Liver (tissue), 9 donors: ENCODE measurements around the gene CARD8. TPM values are rescaled to one million over a fixed set of nuclear protein-coding genes. Genes with fewer than 3 reads are reported as not detected.

Experiments
- DNase-seq: peaks from one replicate; pipeline ENCODE4 v3.0.0-alpha.2; 2017; ENCODE audit warnings: low spot score
- H3K27ac ChIP-seq, 2 donors: one replicate each; pipeline ENCODE4 v1.7.0; 2013; ENCODE audit warnings: inconsistent platforms in 2 of 2, low read length in 2 of 2, control low read depth in 1 of 2, low read depth in 1 of 2, mild to moderate bottlenecking in 1 of 2
- H3K27me3 ChIP-seq, 4 donors: one replicate each; pipeline versions ENCODE4 v1.6.1 to v1.7.0; 2013; ENCODE audit warnings: low read length in 3 of 4, inconsistent platforms in 1 of 4, mild to moderate bottlenecking in 1 of 4, moderate library complexity in 1 of 4; ENCODE audit not compliant: control insufficient read depth in 4 of 4, insufficient read depth in 4 of 4
- H3K36me3 ChIP-seq, 4 donors: one replicate each; pipeline versions ENCODE4 v1.6.1 to v1.7.0; 2013; ENCODE audit warnings: low read length in 3 of 4, mild to moderate bottlenecking in 3 of 4, low read depth in 1 of 4, moderate library complexity in 1 of 4; ENCODE audit not compliant: control insufficient read depth in 4 of 4, insufficient read depth in 3 of 4
- H3K4me1 ChIP-seq, 4 donors: one replicate each; pipeline versions ENCODE4 v1.6.1 to v1.7.0; 2013; ENCODE audit warnings: low read length in 3 of 4, mild to moderate bottlenecking in 3 of 4, moderate library complexity in 1 of 4; ENCODE audit not compliant: control insufficient read depth in 4 of 4, insufficient read depth in 4 of 4
- H3K4me3 ChIP-seq, 3 donors: one replicate each; pipeline versions ENCODE4 v1.6.1 to v1.7.0; 2013; ENCODE audit warnings: low read length in 3 of 3, control low read depth in 1 of 3, low read depth in 1 of 3, mild to moderate bottlenecking in 1 of 3
- H3K9ac ChIP-seq, 2 donors: one replicate each; pipeline ENCODE4 v1.7.0; 2013; ENCODE audit warnings: low read length in 2 of 2, mild to moderate bottlenecking in 2 of 2, moderate library complexity in 2 of 2, control low read depth in 1 of 2, low read depth in 1 of 2
- H3K9me3 ChIP-seq, 4 donors: one replicate each; pipeline versions ENCODE4 v1.6.1 to v1.7.0; 2013; ENCODE audit warnings: low read length in 3 of 4; ENCODE audit not compliant: control insufficient read depth in 4 of 4
- CTCF ChIP-seq: fragments of 150-350 bp; IDR thresholded peaks from 2 replicates; pipeline ENCODE4 v1.5.1; 2017; ENCODE audit warnings: improper control_type of control experiment, low read depth, low read length; ENCODE audit not compliant: missing input control
- EGR1 ChIP-seq, 2 donors: IDR thresholded peaks; 2 replicates each; pipeline ENCODE4 v1.6.1; 2016 to 2018; ENCODE audit warnings: antibody characterized with exemption in 2 of 2, low read depth in 2 of 2
- FOXA1 ChIP-seq: IDR thresholded peaks from 2 replicates; pipeline ENCODE4 v1.6.1; 2016; ENCODE audit warnings: antibody characterized with exemption
- FOXA2 ChIP-seq: IDR thresholded peaks from 2 replicates; pipeline ENCODE4 v1.6.1; 2016; ENCODE audit warnings: antibody characterized with exemption
- GABPA ChIP-seq, 2 donors: IDR thresholded peaks in 1 of 2; conservative IDR thresholded peaks in 1 of 2; 2 replicates each; pipeline ENCODE4 v1.6.1; 2016; ENCODE audit warnings: antibody characterized with exemption in 2 of 2, mild to moderate bottlenecking in 1 of 2, moderate library complexity in 1 of 2
- HNF4A ChIP-seq, 2 donors: conservative IDR thresholded peaks; 2 replicates each; pipeline ENCODE4 v1.6.1; 2016; ENCODE audit warnings: antibody characterized with exemption in 2 of 2, mild to moderate bottlenecking in 2 of 2
- HNF4G ChIP-seq: IDR thresholded peaks from 2 replicates; pipeline ENCODE4 v1.6.1; 2016; ENCODE audit warnings: antibody characterized with exemption
- JUND ChIP-seq, 2 donors: IDR thresholded peaks; 2 replicates each; pipeline ENCODE4 v1.6.1; 2016; ENCODE audit warnings: antibody characterized with exemption in 2 of 2
- MAX ChIP-seq: IDR thresholded peaks from 2 replicates; pipeline ENCODE4 v1.6.1; 2016; ENCODE audit warnings: antibody characterized with exemption
- NR2F2 ChIP-seq: IDR thresholded peaks from 2 replicates; pipeline ENCODE4 v1.6.1; 2016; ENCODE audit warnings: antibody characterized with exemption
- RAD21 ChIP-seq, 2 donors: IDR thresholded peaks; 2 replicates each; pipeline ENCODE4 v1.6.1; 2016; ENCODE audit warnings: antibody characterized with exemption in 2 of 2, mild to moderate bottlenecking in 2 of 2
- SP1 ChIP-seq: IDR thresholded peaks from 2 replicates; pipeline ENCODE4 v1.6.1; 2018; ENCODE audit warnings: antibody characterized with exemption, mild to moderate bottlenecking
- TAF1 ChIP-seq: conservative IDR thresholded peaks from 2 replicates; pipeline ENCODE4 v1.6.1; 2016; ENCODE audit warnings: antibody characterized with exemption, mild to moderate bottlenecking
- YY1 ChIP-seq: IDR thresholded peaks from 2 replicates; pipeline ENCODE4 v1.6.1; 2016; ENCODE audit warnings: antibody characterized with exemption, mild to moderate bottlenecking
- WGBS: extraction: QIAGEN DNeasy Blood & Tissue Kit; methylation state at CpG from one replicate; pipeline ENCODE4 v1.1.7; 2013; 5-methylcytosine and 5-hydroxymethylcytosine counted together
- polyA plus RNA-seq, 2 donors: library from polyadenylated mRNA; stranded (reverse) in 1 of 2; unstranded in 1 of 2; fragments of 200-250 nt in 1 of 2; fragments of >200 nt in 1 of 2; fragmentation: Nextera tagmentation in 1 of 2; extraction: Ambion mirVana in 1 of 2; gene quantifications; one replicate each; pipeline versions ENCODE4 v1.2.1 to v1.2.3, GENCODE V29; 2013 to 2015
- total RNA-seq, 2 donors: library from RNA; depleted of rRNA; stranded (reverse); fragments of >200 nt; gene quantifications; one replicate each; pipeline ENCODE4 v1.2.3, GENCODE V29; 2014
- TF ChIP-seq, protein P1 (sequence below): IDR thresholded peaks from 2 replicates; pipeline ENCODE4 v1.6.1; 2016; ENCODE audit warnings: antibody characterized with exemption
- TF ChIP-seq, protein P2 (sequence below): IDR thresholded peaks from 2 replicates; pipeline ENCODE4 v1.6.1; 2016; ENCODE audit warnings: antibody characterized with exemption
- TF ChIP-seq, protein P3 (sequence below): IDR thresholded peaks from 2 replicates; pipeline ENCODE4 v1.6.1; 2016; ENCODE audit warnings: antibody characterized with exemption, mild to moderate bottlenecking
- donor health status: healthy.
- donor health status: healthy.
- donor health status: healthy.
- donor health status: healthy.
- donor health status: healthy.

The CARD8 gene
- total and polyA plus RNA-seq, 4 donors, result 9.4 to 36.3 (median 22.4) TPM

- no peaks in the 10 kb centered on the region for H3K27me3 ChIP-seq
- 5% methylated on average over 15 of the region's 15 CpGs for WGBS
- H3K4me1 ChIP-seq, result peaks cover 0 to 13% (median 9%) of the 10 kb centered on the region in 4 donors
- peak in 1 of 2 donors; percentile 49 for TF ChIP-seq GABPA (IDR thresholded peaks at IDR 0.05 in 1 of 2, conservative IDR thresholded peaks at IDR 0.05 in 1 of 2)
- TF ChIP-seq SP1, result no peak
- no peaks in the 10 kb centered on the region for H3K9me3 ChIP-seq
- DNase-seq, result peak; percentile 92
- peaks cover 0 to 9% (median under 1%) of the 10 kb centered on the region in 4 donors for H3K36me3 ChIP-seq
- no peak overlapping the region for H3K9ac ChIP-seq
- H3K27ac ChIP-seq, result peak overlapping the region; percentile 91 to 98
- peak overlapping the region; percentile 67 to 75 (median 73) for H3K4me3 ChIP-seq
These were observed 86.2 kb downstream of the CARD8 start for GRCh38 chr19:48169578-48169938.

DNA sequence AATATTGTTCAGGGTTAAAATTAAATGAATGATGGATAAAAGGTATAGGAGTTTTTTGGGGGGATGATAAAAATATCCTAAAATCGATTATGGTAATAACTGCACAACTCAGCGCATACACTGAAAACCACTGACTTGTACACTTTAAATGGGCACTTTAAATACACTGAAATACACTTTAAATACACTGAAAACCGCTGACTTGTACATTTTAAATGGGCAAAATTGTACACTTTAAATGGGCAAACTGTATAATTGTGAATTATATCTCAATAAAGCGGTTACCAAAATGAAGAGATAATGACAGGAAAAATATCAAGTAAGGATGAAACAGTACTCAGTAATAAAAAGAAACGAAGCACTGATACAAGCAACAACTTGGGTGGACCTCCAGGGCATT lies 87.0 kb downstream of the CARD8 start:
- WGBS, result 87% methylated on average over 5 of the region's 5 CpGs
- Histone ChIP-seq H3K36me3 (peaks cover 0 to 5% (median 1%) of the 10 kb centered on the region in 4 donors), H3K27ac (no peak overlapping the region), H3K4me1 (peaks cover 0 to 13% (median 9%) of the 10 kb centered on the region in 4 donors), H3K9me3 (no peaks in the 10 kb centered on the region), H3K27me3 (no peaks in the 10 kb centered on the region), H3K4me3 (no peak overlapping the region), H3K9ac (no peak overlapping the region)
- TF ChIP-seq YY1, result no peak
- no peak for TF ChIP-seq MAX
- TF ChIP-seq, protein P1, sequence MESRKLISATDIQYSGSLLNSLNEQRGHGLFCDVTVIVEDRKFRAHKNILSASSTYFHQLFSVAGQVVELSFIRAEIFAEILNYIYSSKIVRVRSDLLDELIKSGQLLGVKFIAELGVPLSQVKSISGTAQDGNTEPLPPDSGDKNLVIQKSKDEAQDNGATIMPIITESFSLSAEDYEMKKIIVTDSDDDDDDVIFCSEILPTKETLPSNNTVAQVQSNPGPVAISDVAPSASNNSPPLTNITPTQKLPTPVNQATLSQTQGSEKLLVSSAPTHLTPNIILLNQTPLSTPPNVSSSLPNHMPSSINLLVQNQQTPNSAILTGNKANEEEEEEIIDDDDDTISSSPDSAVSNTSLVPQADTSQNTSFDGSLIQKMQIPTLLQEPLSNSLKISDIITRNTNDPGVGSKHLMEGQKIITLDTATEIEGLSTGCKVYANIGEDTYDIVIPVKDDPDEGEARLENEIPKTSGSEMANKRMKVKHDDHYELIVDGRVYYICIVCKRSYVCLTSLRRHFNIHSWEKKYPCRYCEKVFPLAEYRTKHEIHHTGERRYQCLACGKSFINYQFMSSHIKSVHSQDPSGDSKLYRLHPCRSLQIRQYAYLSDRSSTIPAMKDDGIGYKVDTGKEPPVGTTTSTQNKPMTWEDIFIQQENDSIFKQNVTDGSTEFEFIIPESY, result no peak
- no peak for TF ChIP-seq SP1
- no peak for TF ChIP-seq EGR1 (IDR thresholded peaks at IDR 0.05; ENCODE audit: low read depth in 2 of 2)
- TF ChIP-seq FOXA1, result no peak
- no peak for TF ChIP-seq RAD21 (IDR thresholded peaks at IDR 0.05)
- no peak for DNase-seq

DNA sequence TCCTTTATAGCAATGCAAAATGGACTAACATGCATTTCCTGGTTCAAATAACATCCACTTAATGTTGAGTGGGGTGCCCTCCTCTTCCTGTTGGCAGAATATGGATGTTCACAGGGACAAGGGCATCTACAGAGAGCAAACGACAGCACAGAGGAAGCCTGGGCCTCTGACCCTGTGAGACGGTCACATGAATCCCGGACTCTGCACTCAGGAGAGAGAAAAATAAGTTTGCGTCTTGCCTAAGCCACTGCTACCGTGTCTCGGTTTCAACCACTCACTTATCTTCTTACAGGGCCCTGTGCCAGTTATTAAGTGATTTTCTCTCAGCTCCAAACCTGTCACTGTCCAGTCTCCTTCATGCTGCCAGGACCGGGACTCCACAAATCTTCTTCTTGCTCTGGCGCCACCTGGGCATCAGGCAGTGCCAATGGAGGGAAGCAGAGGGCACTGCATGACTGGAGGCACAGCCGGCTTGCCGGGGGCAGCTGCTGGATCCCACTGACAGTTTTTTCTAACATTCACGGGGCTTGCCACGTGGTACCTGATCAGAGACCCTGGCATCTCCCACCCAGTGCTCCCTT lies 97.4 kb downstream of the CARD8 start:
- Histone ChIP-seq H3K27ac (no peak overlapping the region), H3K4me3 (no peak overlapping the region), H3K9me3 (no peaks in the 10 kb centered on the region), H3K36me3 (peaks cover 3 to 20% (median 7%) of the 10 kb centered on the region in 4 donors), H3K4me1 (no peaks in the 10 kb centered on the region), H3K27me3 (no peaks in the 10 kb centered on the region), H3K9ac (no peak overlapping the region)
- WGBS, result 80% methylated on average over 12 of the region's 12 CpGs
- no peak for DNase-seq
- no peak for TF ChIP-seq YY1
- TF ChIP-seq EGR1 (IDR thresholded peaks at IDR 0.05; ENCODE audit: low read depth in 2 of 2), result no peak
- TF ChIP-seq TAF1, result no peak
- no peak for TF ChIP-seq RAD21 (IDR thresholded peaks at IDR 0.05)
- TF ChIP-seq, protein P2, sequence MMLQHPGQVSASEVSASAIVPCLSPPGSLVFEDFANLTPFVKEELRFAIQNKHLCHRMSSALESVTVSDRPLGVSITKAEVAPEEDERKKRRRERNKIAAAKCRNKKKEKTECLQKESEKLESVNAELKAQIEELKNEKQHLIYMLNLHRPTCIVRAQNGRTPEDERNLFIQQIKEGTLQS, result no peak
- no peak for TF ChIP-seq CTCF
- no peak for TF ChIP-seq MAX
- TF ChIP-seq, protein P1, result no peak
- TF ChIP-seq, protein P3, sequence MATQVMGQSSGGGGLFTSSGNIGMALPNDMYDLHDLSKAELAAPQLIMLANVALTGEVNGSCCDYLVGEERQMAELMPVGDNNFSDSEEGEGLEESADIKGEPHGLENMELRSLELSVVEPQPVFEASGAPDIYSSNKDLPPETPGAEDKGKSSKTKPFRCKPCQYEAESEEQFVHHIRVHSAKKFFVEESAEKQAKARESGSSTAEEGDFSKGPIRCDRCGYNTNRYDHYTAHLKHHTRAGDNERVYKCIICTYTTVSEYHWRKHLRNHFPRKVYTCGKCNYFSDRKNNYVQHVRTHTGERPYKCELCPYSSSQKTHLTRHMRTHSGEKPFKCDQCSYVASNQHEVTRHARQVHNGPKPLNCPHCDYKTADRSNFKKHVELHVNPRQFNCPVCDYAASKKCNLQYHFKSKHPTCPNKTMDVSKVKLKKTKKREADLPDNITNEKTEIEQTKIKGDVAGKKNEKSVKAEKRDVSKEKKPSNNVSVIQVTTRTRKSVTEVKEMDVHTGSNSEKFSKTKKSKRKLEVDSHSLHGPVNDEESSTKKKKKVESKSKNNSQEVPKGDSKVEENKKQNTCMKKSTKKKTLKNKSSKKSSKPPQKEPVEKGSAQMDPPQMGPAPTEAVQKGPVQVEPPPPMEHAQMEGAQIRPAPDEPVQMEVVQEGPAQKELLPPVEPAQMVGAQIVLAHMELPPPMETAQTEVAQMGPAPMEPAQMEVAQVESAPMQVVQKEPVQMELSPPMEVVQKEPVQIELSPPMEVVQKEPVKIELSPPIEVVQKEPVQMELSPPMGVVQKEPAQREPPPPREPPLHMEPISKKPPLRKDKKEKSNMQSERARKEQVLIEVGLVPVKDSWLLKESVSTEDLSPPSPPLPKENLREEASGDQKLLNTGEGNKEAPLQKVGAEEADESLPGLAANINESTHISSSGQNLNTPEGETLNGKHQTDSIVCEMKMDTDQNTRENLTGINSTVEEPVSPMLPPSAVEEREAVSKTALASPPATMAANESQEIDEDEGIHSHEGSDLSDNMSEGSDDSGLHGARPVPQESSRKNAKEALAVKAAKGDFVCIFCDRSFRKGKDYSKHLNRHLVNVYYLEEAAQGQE, result no peak
- TF ChIP-seq FOXA2, result no peak
- no peak for TF ChIP-seq NR2F2
- TF ChIP-seq FOXA1, result no peak
- no peak for TF ChIP-seq HNF4G
- no peak for TF ChIP-seq JUND (IDR thresholded peaks at IDR 0.05)
- no peak for TF ChIP-seq HNF4A (conservative IDR thresholded peaks at IDR 0.05)
